Measurements from ENCODE around the gene RARS2.

The RARS2 gene

DNA sequence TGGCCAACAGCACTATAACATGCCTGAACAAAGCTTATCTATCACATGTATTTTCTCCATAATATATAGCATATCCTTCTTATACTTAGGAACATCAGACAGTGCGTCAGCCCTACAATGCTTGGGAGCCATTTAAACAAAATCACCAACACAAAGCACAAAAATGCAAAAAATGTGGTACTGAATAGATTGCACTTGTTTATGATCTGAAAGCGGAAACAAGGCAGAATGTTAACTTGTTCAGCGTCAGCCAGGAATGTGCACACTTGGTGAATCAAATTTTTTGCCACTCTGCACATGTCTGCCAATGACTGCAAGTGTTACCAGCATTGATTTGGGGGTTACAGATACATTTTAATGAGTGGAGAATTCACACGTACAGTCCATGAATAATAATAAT, 102.2 kb downstream of the RARS2 start:
- Histone ChIP-seq H2AFZ (ENCODE audit: low read length) (no peak overlapping the region), H3K4me2 (ENCODE audit: low read length) (no peak overlapping the region), H3K79me2 (ENCODE audit: insufficient read depth, low read length) (no peaks in the 10 kb centered on the region), H3K9ac (ENCODE audit: low read length) (no peak overlapping the region), H3F3A (ENCODE audit: insufficient read depth, low read length) (no peaks in the 10 kb centered on the region), H3K9me2 (ENCODE audit: low read depth, low read length) (no peaks in the 10 kb centered on the region), H3K36me3 (ENCODE audit: insufficient read depth, low read length) (peaks cover 14% of the 10 kb centered on the region; the same call in 1 of the 2 replicates), H3K27ac (ENCODE audit: low read depth, low read length, poor library complexity, severe bottlenecking) (no peak overlapping the region), H3K9me3 (ENCODE audit: low read length) (no peaks in the 10 kb centered on the region), H3K27me3 (ENCODE audit: insufficient read depth, low read length) (no peaks in the 10 kb centered on the region), H3K4me1 (ENCODE audit: insufficient read depth, low read length, severe bottlenecking) (no peaks in the 10 kb centered on the region), H4K20me1 (ENCODE audit: insufficient read depth, low read length) (no peaks in the 10 kb centered on the region), H3K4me3 (ENCODE audit: low read depth, low read length, poor library complexity, severe bottlenecking) (no peak overlapping the region)
- TF ChIP-seq, protein P1, sequence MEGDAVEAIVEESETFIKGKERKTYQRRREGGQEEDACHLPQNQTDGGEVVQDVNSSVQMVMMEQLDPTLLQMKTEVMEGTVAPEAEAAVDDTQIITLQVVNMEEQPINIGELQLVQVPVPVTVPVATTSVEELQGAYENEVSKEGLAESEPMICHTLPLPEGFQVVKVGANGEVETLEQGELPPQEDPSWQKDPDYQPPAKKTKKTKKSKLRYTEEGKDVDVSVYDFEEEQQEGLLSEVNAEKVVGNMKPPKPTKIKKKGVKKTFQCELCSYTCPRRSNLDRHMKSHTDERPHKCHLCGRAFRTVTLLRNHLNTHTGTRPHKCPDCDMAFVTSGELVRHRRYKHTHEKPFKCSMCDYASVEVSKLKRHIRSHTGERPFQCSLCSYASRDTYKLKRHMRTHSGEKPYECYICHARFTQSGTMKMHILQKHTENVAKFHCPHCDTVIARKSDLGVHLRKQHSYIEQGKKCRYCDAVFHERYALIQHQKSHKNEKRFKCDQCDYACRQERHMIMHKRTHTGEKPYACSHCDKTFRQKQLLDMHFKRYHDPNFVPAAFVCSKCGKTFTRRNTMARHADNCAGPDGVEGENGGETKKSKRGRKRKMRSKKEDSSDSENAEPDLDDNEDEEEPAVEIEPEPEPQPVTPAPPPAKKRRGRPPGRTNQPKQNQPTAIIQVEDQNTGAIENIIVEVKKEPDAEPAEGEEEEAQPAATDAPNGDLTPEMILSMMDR (IDR thresholded peaks at IDR 0.05; ENCODE audit: low read length): no peak
- no peak for TF ChIP-seq EZH2 (IDR thresholded peaks at IDR 0.05; ENCODE audit: borderline replicate concordance, low read length)

GRCh38 chr6:87484491-87484890, 105.3 kb downstream of the RARS2 start:
- no peaks in the 10 kb centered on the region for H3K4me1 ChIP-seq (ENCODE audit: insufficient read depth, low read length, severe bottlenecking)
- TF ChIP-seq, protein P1 (IDR thresholded peaks at IDR 0.05; ENCODE audit: low read length): no peak
- no peak for TF ChIP-seq EZH2 (IDR thresholded peaks at IDR 0.05; ENCODE audit: borderline replicate concordance, low read length)
- no peaks in the 10 kb centered on the region for H3K79me2 ChIP-seq (ENCODE audit: insufficient read depth, low read length)
- no peak overlapping the region for H2AFZ ChIP-seq (ENCODE audit: low read length)
- no peaks in the 10 kb centered on the region for H3F3A ChIP-seq (ENCODE audit: insufficient read depth, low read length)
- no peaks in the 10 kb centered on the region for H3K9me3 ChIP-seq (ENCODE audit: low read length)
- H3K9ac ChIP-seq (ENCODE audit: low read length): no peak overlapping the region
- H4K20me1 ChIP-seq (ENCODE audit: insufficient read depth, low read length): no peaks in the 10 kb centered on the region
- H3K36me3 ChIP-seq (ENCODE audit: insufficient read depth, low read length): peaks cover 21% of the 10 kb centered on the region; the same call in 1 of the 2 replicates
- no peak overlapping the region for H3K4me3 ChIP-seq (ENCODE audit: low read depth, low read length, poor library complexity, severe bottlenecking)
- no peaks in the 10 kb centered on the region for H3K27me3 ChIP-seq (ENCODE audit: insufficient read depth, low read length)
- H3K9me2 ChIP-seq (ENCODE audit: low read depth, low read length): no peaks in the 10 kb centered on the region
- no peak overlapping the region for H3K27ac ChIP-seq (ENCODE audit: low read depth, low read length, poor library complexity, severe bottlenecking)
- no peak overlapping the region for H3K4me2 ChIP-seq (ENCODE audit: low read length)

GRCh38 chr6:87483929-87484328, 105.9 kb downstream of the RARS2 start:
- no peaks in the 10 kb centered on the region for H4K20me1 ChIP-seq (ENCODE audit: insufficient read depth, low read length)
- no peak overlapping the region for H3K27ac ChIP-seq (ENCODE audit: low read depth, low read length, poor library complexity, severe bottlenecking)
- no peaks in the 10 kb centered on the region for H3K79me2 ChIP-seq (ENCODE audit: insufficient read depth, low read length)
- no peaks in the 10 kb centered on the region for H3K9me2 ChIP-seq (ENCODE audit: low read depth, low read length)
- H3K36me3 ChIP-seq (ENCODE audit: insufficient read depth, low read length): peaks cover 25% of the 10 kb centered on the region
- H3K27me3 ChIP-seq (ENCODE audit: insufficient read depth, low read length): no peaks in the 10 kb centered on the region
- H3K4me2 ChIP-seq (ENCODE audit: low read length): no peak overlapping the region
- no peak overlapping the region for H2AFZ ChIP-seq (ENCODE audit: low read length)
- H3K9ac ChIP-seq (ENCODE audit: low read length): no peak overlapping the region
- no peaks in the 10 kb centered on the region for H3F3A ChIP-seq (ENCODE audit: insufficient read depth, low read length)
- no peak overlapping the region for H3K4me3 ChIP-seq (ENCODE audit: low read depth, low read length, poor library complexity, severe bottlenecking)
- TF ChIP-seq, protein P1 (IDR thresholded peaks at IDR 0.05; ENCODE audit: low read length): peak; percentile 59
- TF ChIP-seq EZH2 (IDR thresholded peaks at IDR 0.05; ENCODE audit: borderline replicate concordance, low read length): no peak
- no peaks in the 10 kb centered on the region for H3K4me1 ChIP-seq (ENCODE audit: insufficient read depth, low read length, severe bottlenecking)
- no peaks in the 10 kb centered on the region for H3K9me3 ChIP-seq (ENCODE audit: low read length)
